NCI-H187 (cell line): ENCODE measurements around the gene INO80.
"Not testable (repeated sequence)": the region's sequence is repeated elsewhere in the genome, so short reads cannot be mapped to it uniquely, and the experiment has no call there.

ENCODE experiments used
- DNase-seq, 2 experiments: peaks; one replicate each; lab custom pipeline; 2025; lab: John Stamatoyannopoulos, UW

INO80 gene

GRCh38 chr15:41116116-41116961 is at the start of gene INO80:
Gene INO80, minus strand, starts transcription at chr15:41116280. Its CDS starts 19,970 bp downstream, at chr15:41096310.
- peak; percentile 90 for DNase-seq

GRCh38 chr15:41161736-41162135 is 45.7 kb upstream of the INO80 start:
- DNase-seq = no peak

- no peak for DNase-seq
Observed at GRCh38 chr15:41161336-41161735, 45.3 kb upstream of the INO80 start.

- DNase-seq = no peak
Observed at GRCh38 chr15:41160639-41161315, 44.7 kb upstream of the INO80 start.

GRCh38 chr15:41154412-41154811 is 38.3 kb upstream of the INO80 start:
- DNase-seq = no peak

GRCh38 chr15:41153733-41154132 is 37.7 kb upstream of the INO80 start:
- DNase-seq = no peak

GRCh38 chr15:41151451-41152005 is 35.4 kb upstream of the INO80 start:
- DNase-seq = no peak

GRCh38 chr15:41150279-41150678 is 34.2 kb upstream of the INO80 start:
- DNase-seq = no peak

- DNase-seq = no peak
Observed at GRCh38 chr15:41148065-41148464, 32.0 kb upstream of the INO80 start.

GRCh38 chr15:41139619-41140018 is 23.5 kb upstream of the INO80 start:
- no peak for DNase-seq

GRCh38 chr15:41139112-41139511 is 23.0 kb upstream of the INO80 start:
- not testable (repeated sequence) for DNase-seq

- DNase-seq = not testable (repeated sequence)
Observed at GRCh38 chr15:41135580-41135979, 19.5 kb upstream of the INO80 start.

GRCh38 chr15:41133454-41133853 is 17.4 kb upstream of the INO80 start:
- DNase-seq = no peak

GRCh38 chr15:41132094-41132493 is 16.0 kb upstream of the INO80 start:
- not testable (repeated sequence) for DNase-seq

GRCh38 chr15:41128174-41128902 is 12.3 kb upstream of the INO80 start:
- DNase-seq = no peak

GRCh38 chr15:41125931-41126642 is 10.0 kb upstream of the INO80 start:
- DNase-seq = no peak

GRCh38 chr15:41125063-41125669 is 9.1 kb upstream of the INO80 start:
- DNase-seq = no peak

GRCh38 chr15:41124058-41124457 is 8.0 kb upstream of the INO80 start:
- no peak for DNase-seq

GRCh38 chr15:41122849-41123248 is 6.8 kb upstream of the INO80 start:
- DNase-seq = no peak

GRCh38 chr15:41121951-41122350 is 5.9 kb upstream of the INO80 start:
- DNase-seq = no peak

GRCh38 chr15:41116962-41117252 is 827 bp upstream of the INO80 start:
- DNase-seq = no peak
